Stimulated activated naive CD8-positive, alpha-beta T cell treated with anti-CD3 and anti-CD28 coated beads, Interleukin-15, amount 100 ng/mL, for 72 hours (primary cell): ENCODE data around the gene SPDYE4.

Source experiments
- ATAC-seq: fragments of 150-1000 bp; cut with Tn5 transposase; 2 replicates; pipeline ENCODE4 v1.10.0; 2021; ENCODE audit warnings: mild to moderate bottlenecking, moderate library complexity
- DNase-seq, 2 donors: peaks; one replicate each; pipeline ENCODE4 v3.0.0; 2021 to 2022
- H3K27ac Mint-ChIP-seq, 2 donors: one replicate each; pipeline ENCODE4 v1.8.0; 2022; ENCODE audit warnings: mild to moderate bottlenecking in 2 of 2, mixed read lengths in 2 of 2, moderate library complexity in 2 of 2
- H3K27me3 Mint-ChIP-seq: one replicate; pipeline ENCODE4 v1.8.0; 2022; ENCODE audit warnings: mixed read lengths
- H3K4me1 Mint-ChIP-seq: one replicate; pipeline ENCODE4 v1.8.0; 2022; ENCODE audit warnings: mild to moderate bottlenecking, mixed read lengths
- H3K4me3 Mint-ChIP-seq, 2 donors: one replicate each; pipeline ENCODE4 v1.8.0; 2022; ENCODE audit warnings: mild to moderate bottlenecking in 2 of 2, mixed read lengths in 2 of 2, moderate library complexity in 1 of 2
- H3K9me3 Mint-ChIP-seq, 2 donors: one replicate each; pipeline ENCODE4 v1.8.0; 2022; ENCODE audit warnings: mixed read lengths in 2 of 2

Gene SPDYE4

DNA sequence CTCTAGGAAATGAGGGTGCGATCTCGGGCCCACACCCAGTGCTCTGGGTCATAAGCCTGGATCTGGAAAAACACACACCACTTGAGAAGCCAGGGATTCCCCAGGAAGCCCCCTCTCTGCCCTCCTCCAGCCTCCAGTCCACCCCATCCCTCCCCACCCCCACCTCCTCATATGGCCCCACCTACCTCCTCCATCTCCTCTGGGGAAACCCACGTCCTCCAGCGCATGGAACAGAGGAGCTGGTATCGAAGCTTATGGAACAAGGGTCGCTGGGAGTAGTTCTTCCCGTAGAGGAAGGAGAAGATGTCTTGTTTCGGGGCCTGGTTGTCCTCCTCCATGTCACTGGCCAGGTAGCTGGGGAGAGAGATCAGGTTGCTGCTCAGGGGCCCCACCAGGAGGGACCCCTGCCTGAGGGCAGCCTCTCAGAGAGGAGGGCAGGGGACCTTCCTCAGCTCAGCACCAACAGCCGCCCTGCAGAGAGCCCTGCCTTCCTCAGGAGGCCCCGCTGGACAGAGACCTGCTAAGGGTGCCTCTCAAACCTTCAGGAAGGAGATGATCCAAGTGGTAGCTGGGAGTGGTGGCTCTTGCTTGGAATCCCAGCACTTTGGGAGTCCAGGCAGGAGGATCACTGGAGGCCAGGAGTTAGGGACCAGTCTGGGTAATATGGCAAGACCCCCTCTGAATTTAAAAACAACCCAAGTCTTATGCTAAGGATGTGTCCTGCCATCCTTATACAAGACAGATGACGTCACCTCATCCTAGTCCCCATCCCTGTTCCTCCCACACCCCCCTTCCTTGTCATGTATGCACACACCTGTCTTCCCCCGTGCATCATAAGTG lies 5.0 kb downstream of the SPDYE4 start:
- Mint-ChIP-seq H3K4me1 (no peaks in the 10 kb centered on the region), H3K27me3 (peaks cover 35% of the 10 kb centered on the region), H3K9me3 (no peaks in the 10 kb centered on the region), H3K4me3 (no peak overlapping the region), H3K27ac (no peak overlapping the region)
- ATAC-seq (no peak), DNase-seq (no peak)

DNA sequence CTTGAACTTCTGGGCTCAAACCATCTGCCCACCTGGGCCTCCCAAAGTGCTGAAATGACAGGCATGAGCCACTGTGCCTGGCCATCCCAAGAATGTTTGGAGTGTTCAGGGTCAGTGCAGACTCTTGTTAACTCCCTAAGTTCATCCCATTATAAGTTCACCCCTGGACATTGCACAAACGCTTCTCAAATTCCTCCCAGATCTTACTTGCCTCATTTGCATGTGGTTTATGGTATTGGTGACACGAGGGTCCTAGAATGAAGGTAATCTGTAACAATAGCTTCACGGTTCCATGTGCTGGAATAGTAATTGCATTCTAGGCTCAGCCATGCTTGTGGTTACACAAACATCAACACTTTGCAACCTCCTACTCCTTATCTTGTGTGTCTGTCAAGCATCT lies 8.7 kb downstream of the SPDYE4 start:
- no peak for ATAC-seq
- DNase-seq = no peak
- H3K4me3 Mint-ChIP-seq = no peak overlapping the region
- peaks cover 16% of the 10 kb centered on the region for H3K4me1 Mint-ChIP-seq
- no peak overlapping the region for H3K27ac Mint-ChIP-seq
- H3K9me3 Mint-ChIP-seq = peaks cover 4 to 8% of the 10 kb centered on the region in 2 donors
- peaks cover 4% of the 10 kb centered on the region for H3K27me3 Mint-ChIP-seq

- no peak overlapping the region for H3K4me3 Mint-ChIP-seq
- peaks cover 22% of the 10 kb centered on the region for H3K4me1 Mint-ChIP-seq
- DNase-seq = no peak
- no peak for ATAC-seq
- no peaks in the 10 kb centered on the region for H3K27me3 Mint-ChIP-seq
- no peak overlapping the region for H3K27ac Mint-ChIP-seq
- peaks cover 4 to 8% of the 10 kb centered on the region in 2 donors for H3K9me3 Mint-ChIP-seq
Measured at GRCh38 chr17:8747742-8748141, 10.6 kb downstream of the SPDYE4 start.

- peaks cover 4 to 8% of the 10 kb centered on the region in 2 donors for H3K9me3 Mint-ChIP-seq
- peak overlapping the region; percentile 87 to 91 for H3K4me3 Mint-ChIP-seq
- no peak overlapping the region for H3K27ac Mint-ChIP-seq
- ATAC-seq = no peak
- no peaks in the 10 kb centered on the region for H3K27me3 Mint-ChIP-seq
- no peak for DNase-seq
- H3K4me1 Mint-ChIP-seq = peaks cover 22% of the 10 kb centered on the region
Measured at GRCh38 chr17:8746501-8747236, 11.7 kb downstream of the SPDYE4 start.

DNA sequence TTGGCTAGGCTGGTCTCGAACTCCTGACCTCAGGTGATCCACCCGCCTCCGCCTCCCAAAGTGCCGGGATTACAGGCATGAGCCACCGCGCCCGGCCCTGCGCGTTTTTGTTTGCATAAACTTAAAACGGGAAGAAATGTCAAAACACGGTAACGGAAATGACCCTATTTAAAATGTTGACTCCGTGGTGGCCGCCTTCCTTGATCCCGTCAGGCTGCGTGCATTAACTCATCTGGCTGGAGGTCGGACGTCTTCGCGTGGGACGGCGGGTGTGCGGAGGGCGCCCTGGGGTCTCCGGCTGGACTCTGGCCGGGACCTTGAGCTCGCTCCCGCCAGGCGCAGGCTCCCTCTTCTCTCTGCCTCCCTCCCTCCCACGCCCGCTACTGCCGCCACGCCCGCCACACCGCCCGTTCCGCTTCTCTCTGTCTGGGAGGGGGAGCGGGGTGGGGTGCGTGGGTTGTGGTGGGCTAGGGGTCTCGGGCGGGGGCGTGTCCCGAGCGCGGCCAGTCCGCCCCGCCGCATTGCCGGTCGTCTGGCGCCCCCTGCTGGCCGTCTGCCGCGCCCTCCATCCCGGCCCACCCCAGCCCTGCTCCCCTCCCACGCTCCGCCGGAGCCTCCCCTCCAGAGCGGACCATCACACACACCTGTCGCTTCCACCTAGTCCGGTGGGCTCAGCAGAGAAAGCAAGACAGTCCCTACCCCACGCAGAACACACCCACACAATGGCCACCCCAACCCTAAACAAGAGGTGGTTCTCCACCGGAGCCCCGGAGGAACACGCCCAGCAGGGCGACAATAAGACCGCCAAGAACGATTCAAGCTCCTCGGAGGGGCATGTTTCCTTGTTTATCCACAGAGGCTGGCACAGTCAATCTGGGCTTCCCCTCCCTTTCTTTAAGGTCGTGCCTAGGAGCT lies 12.5 kb downstream of the SPDYE4 start:
- H3K9me3 Mint-ChIP-seq = peaks cover 4 to 8% of the 10 kb centered on the region in 2 donors
- ATAC-seq = peak; percentile 88
- H3K27ac Mint-ChIP-seq = peak overlapping the region; percentile 90
- no peaks in the 10 kb centered on the region for H3K27me3 Mint-ChIP-seq
- peaks cover 27% of the 10 kb centered on the region for H3K4me1 Mint-ChIP-seq
- peak overlapping the region; percentile 87 to 91 for H3K4me3 Mint-ChIP-seq
- DNase-seq = peak; percentile 82

DNA sequence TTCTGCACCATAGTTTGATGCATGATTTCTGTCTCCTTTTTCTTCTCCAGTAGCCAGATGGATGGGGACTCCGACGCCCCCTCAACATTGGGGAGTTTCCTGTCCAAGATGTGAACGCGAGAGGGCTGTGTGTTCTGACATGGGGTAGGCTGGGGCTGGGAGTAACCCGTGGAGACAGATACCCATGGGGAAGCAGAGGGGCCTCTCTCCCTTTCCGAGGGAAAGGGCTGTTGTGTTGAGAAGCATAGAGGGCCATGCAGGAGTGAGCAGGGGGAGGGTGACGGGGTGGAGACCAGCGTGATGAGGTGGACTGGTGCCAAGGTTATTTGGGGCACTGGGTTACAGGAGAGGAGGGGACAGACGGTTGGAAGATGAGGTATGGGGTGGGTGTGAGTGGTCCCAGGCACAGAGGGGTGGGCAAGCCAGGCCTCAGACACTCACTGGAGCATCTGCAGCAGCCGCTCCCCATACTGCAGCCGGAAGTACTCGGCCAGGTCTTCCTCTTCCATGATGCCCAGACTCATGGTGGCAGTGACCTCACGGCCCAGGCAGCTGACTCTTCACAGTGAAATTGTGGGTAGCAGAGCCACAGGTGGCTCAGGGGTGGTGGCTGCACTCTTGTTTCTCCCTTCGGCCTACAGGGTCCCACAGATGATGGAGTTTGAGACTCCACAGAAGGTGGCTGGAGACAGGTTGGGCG lies 14.1 kb downstream of the SPDYE4 start:
- ATAC-seq = no peak
- peak in 1 of 2 donors; percentile 15 for DNase-seq
- H3K4me1 Mint-ChIP-seq = peaks cover 40% of the 10 kb centered on the region
- H3K27ac Mint-ChIP-seq = peak overlapping the region; percentile 14 to 83
- peak overlapping the region; percentile 87 to 91 for H3K4me3 Mint-ChIP-seq
- H3K9me3 Mint-ChIP-seq = peaks cover 4 to 8% of the 10 kb centered on the region in 2 donors
- H3K27me3 Mint-ChIP-seq = no peaks in the 10 kb centered on the region

DNA sequence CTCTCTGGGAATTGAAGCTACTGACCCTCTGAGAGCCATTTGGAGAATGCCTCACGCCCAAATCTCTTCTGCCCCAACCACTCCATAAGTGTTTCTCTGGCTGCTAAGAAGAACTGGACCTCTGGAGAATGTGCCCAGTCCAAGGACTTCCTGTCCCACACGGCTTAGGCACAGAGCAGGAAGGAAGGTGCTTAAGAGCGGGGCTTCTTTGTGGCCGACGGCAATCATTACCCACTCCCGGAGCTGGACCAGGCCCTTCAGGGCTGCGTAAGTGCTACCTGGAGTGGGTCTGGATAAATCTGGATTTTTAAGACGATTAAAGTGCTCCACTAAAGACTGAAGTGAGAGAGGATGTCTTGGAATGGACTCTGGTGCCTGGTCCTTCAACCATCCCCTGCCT lies 15.5 kb downstream of the SPDYE4 start:
- no peaks in the 10 kb centered on the region for H3K27me3 Mint-ChIP-seq
- ATAC-seq (no peak), DNase-seq (no peak)
- no peak overlapping the region for H3K27ac Mint-ChIP-seq
- no peak overlapping the region for H3K4me3 Mint-ChIP-seq
- H3K9me3 Mint-ChIP-seq = peaks cover 3 to 6% of the 10 kb centered on the region in 2 donors
- peaks cover 40% of the 10 kb centered on the region for H3K4me1 Mint-ChIP-seq

DNA sequence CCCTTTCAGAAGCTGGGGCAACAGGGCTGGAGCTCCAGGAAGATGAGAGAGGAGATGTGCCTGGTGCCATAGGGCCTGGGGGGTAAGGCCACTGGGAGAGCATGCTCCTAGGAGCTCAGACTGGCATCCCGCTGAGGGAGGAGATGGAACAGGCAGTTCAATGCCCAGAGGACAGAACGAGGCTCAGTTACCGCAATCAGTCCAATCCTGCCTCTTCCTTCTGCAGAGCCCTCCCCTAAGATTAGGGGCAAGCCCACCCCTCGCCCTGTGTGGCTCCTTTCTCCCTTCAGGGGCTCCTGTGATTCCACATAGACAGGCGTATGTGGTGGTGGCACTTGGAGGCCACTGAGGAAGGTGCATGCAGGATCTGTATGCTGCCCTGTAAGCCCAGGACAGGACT lies 16.1 kb downstream of the SPDYE4 start:
- Mint-ChIP-seq H3K4me3 (no peak overlapping the region), H3K9me3 (peaks cover 0 to under 1% of the 10 kb centered on the region in 2 donors), H3K27ac (no peak overlapping the region), H3K4me1 (peaks cover 40% of the 10 kb centered on the region), H3K27me3 (no peaks in the 10 kb centered on the region)
- DNase-seq (no peak), ATAC-seq (no peak)

GRCh38 chr17:8741771-8742170 lies 16.6 kb downstream of the SPDYE4 start:
- Mint-ChIP-seq H3K4me1 (peaks cover 40% of the 10 kb centered on the region), H3K9me3 (no peaks in the 10 kb centered on the region), H3K27ac (no peak overlapping the region), H3K4me3 (no peak overlapping the region), H3K27me3 (no peaks in the 10 kb centered on the region)
- DNase-seq = no peak
- no peak for ATAC-seq

GRCh38 chr17:8741366-8741765 lies 17.0 kb downstream of the SPDYE4 start:
- Mint-ChIP-seq H3K27ac (no peak overlapping the region), H3K4me3 (peak overlapping the region in 1 of 2 donors; percentile 77), H3K27me3 (no peaks in the 10 kb centered on the region), H3K4me1 (peaks cover 38% of the 10 kb centered on the region), H3K9me3 (no peaks in the 10 kb centered on the region)
- ATAC-seq (no peak), DNase-seq (no peak)

DNA sequence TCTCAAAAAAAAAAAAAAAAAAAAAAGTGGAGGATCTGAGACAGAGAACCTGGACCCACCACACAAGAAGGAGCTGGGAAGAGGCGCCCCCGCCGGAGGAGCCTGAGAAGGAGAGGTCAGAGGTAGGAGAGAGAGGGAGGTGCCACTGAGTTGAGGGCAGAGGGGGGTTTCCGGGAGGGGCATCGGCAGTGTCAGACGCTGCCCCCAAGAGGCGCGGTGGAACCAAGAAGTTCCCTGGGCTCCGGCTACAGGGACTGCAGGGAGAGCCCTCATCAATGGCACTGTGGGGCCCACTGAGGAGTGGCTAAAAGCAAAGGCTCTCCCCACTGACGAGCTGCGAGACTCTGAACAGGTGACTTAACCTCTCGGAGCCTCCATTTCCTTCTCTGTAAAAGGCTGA lies 17.9 kb downstream of the SPDYE4 start:
- Mint-ChIP-seq H3K4me1 (peaks cover 30% of the 10 kb centered on the region), H3K27me3 (no peaks in the 10 kb centered on the region), H3K27ac (peak overlapping the region; percentile 84 to 97), H3K4me3 (peak overlapping the region; percentile 77 to 78), H3K9me3 (no peaks in the 10 kb centered on the region)
- DNase-seq (peak; percentile 32 to 57), ATAC-seq (peak; percentile 74)

DNA sequence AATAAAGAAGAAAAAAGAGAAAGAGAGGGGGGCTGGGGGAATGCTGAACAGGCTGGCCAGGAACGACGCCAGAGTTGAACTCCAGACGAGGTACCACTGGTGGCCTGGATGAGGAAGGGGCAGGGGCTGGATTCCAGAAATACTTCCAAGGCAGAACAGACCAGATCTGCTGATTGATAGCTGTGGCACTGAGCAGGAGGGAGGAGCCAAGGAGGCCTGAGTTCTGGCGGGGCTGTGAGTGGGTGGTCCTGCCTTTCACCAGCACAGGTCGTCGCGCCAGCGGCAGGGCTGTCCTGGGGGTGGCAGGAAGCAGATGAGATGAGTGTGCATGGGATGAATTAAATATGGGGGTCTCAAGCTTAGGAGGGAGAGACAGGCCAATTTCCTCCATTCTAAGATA lies 19.2 kb downstream of the SPDYE4 start:
- peak overlapping the region in 1 of 2 donors; percentile 10 for H3K4me3 Mint-ChIP-seq
- H3K4me1 Mint-ChIP-seq = peaks cover 20% of the 10 kb centered on the region
- H3K9me3 Mint-ChIP-seq = no peaks in the 10 kb centered on the region
- ATAC-seq (no peak), DNase-seq (no peak)
- H3K27me3 Mint-ChIP-seq = no peaks in the 10 kb centered on the region
- H3K27ac Mint-ChIP-seq = no peak overlapping the region

- Mint-ChIP-seq H3K4me3 (no peak overlapping the region), H3K27ac (no peak overlapping the region), H3K4me1 (peaks cover 18% of the 10 kb centered on the region), H3K27me3 (no peaks in the 10 kb centered on the region), H3K9me3 (no peaks in the 10 kb centered on the region)
- DNase-seq (no peak), ATAC-seq (no peak)
Measured at GRCh38 chr17:8736796-8737195, 21.6 kb downstream of the SPDYE4 start.

DNA sequence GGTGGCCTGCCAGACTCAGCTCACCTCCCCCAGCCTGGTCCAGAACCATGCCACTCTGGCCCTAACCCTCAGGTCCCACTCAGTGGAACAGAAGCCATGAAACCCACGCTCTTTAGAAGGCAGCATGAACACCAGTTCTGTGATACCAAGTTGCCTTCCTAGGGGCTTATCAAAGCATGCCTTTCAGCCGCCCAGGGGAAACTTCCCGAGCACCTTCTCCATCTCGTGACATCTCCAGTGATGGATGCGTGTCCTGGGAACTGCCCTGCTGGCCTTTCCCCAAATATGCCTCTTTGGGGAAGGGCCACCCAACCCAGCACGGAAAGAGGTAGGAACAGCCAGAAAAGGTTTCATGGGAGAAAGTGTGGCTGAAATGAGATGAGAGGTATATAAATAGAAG lies 22.0 kb downstream of the SPDYE4 start:
- peak overlapping the region in 1 of 2 donors; percentile 55 for H3K27ac Mint-ChIP-seq
- no peaks in the 10 kb centered on the region for H3K9me3 Mint-ChIP-seq
- ATAC-seq (no peak), DNase-seq (no peak)
- peaks cover 2% of the 10 kb centered on the region for H3K27me3 Mint-ChIP-seq
- no peak overlapping the region for H3K4me3 Mint-ChIP-seq
- H3K4me1 Mint-ChIP-seq = peaks cover 18% of the 10 kb centered on the region
